Mesothelial cell of epicardium (in vitro differentiated cells): ENCODE data around the gene DRGX. TPM values are rescaled to one million over a fixed set of nuclear protein-coding genes. Genes with fewer than 3 reads are reported as not detected.

ENCODE experiments used
- DNase-seq, 2 experiments: peaks; one replicate each; pipeline ENCODE4 v3.0.0; 2021; ENCODE audit warnings: low spot score in 2 of 2; ENCODE audit not compliant: unreplicated experiment in 2 of 2
- H3K27ac Mint-ChIP-seq: 2 replicates; pipeline ENCODE4 v1.8.0; 2021; ENCODE audit warnings: mixed read lengths
- H3K27me3 Mint-ChIP-seq: 2 replicates; pipeline ENCODE4 v1.8.0; 2021; ENCODE audit warnings: low read depth, mixed read lengths
- H3K36me3 Mint-ChIP-seq: 2 replicates; pipeline ENCODE4 v1.8.0; 2021; ENCODE audit warnings: mixed read lengths
- H3K4me1 Mint-ChIP-seq: 2 replicates; pipeline ENCODE4 v1.8.0; 2021; ENCODE audit warnings: mixed read lengths
- H3K4me3 Mint-ChIP-seq: 2 replicates; pipeline ENCODE4 v1.8.0; 2021; ENCODE audit warnings: mild to moderate bottlenecking, moderate library complexity, mixed read lengths
- H3K9me3 Mint-ChIP-seq: 2 replicates; pipeline ENCODE4 v1.8.0; 2021; ENCODE audit warnings: mixed read lengths
- total RNA-seq: library from RNA; stranded (reverse); gene quantifications from 3 replicates; pipeline ENCODE4 v1.2.1, GENCODE V29; 2021
- TF ChIP-seq, protein P1 (sequence below): fragments of 200-600 bp; sonication (generic); IDR thresholded peaks from one replicate; pipeline ENCODE4 v1.5.0; 2021; ENCODE audit warnings: antibody characterized with exemption; ENCODE audit not compliant: unreplicated experiment

The DRGX gene
- total RNA-seq, 1 donor from 2014 or later: not detected

DNA sequence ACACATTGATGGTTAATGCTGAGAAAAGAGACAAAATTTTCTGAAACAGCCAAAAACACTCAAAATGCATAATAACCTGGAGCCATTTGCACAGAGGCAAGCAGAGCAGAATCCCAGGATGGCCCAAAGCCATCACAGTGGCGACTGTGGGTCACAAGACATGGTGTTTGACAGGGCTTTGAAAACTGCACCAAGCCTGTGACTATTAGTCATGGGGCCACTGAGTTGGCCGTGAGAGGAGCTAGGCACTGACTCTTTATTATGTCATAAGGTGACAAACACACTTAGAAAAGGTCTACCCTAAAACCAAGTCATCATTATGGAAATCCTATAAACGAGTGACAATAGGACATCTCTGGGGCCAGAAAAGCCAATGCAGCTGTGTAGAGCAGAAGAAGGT, 23.9 kb downstream of the DRGX start:
- Mint-ChIP-seq H3K36me3 (no peaks in the 10 kb centered on the region), H3K4me1 (no peaks in the 10 kb centered on the region), H3K27me3 (peaks cover 60% of the 10 kb centered on the region), H3K4me3 (no peak overlapping the region), H3K27ac (no peak overlapping the region), H3K9me3 (no peaks in the 10 kb centered on the region)
- TF ChIP-seq, protein P1, sequence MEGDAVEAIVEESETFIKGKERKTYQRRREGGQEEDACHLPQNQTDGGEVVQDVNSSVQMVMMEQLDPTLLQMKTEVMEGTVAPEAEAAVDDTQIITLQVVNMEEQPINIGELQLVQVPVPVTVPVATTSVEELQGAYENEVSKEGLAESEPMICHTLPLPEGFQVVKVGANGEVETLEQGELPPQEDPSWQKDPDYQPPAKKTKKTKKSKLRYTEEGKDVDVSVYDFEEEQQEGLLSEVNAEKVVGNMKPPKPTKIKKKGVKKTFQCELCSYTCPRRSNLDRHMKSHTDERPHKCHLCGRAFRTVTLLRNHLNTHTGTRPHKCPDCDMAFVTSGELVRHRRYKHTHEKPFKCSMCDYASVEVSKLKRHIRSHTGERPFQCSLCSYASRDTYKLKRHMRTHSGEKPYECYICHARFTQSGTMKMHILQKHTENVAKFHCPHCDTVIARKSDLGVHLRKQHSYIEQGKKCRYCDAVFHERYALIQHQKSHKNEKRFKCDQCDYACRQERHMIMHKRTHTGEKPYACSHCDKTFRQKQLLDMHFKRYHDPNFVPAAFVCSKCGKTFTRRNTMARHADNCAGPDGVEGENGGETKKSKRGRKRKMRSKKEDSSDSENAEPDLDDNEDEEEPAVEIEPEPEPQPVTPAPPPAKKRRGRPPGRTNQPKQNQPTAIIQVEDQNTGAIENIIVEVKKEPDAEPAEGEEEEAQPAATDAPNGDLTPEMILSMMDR: no peak
- no peak for DNase-seq

DNA sequence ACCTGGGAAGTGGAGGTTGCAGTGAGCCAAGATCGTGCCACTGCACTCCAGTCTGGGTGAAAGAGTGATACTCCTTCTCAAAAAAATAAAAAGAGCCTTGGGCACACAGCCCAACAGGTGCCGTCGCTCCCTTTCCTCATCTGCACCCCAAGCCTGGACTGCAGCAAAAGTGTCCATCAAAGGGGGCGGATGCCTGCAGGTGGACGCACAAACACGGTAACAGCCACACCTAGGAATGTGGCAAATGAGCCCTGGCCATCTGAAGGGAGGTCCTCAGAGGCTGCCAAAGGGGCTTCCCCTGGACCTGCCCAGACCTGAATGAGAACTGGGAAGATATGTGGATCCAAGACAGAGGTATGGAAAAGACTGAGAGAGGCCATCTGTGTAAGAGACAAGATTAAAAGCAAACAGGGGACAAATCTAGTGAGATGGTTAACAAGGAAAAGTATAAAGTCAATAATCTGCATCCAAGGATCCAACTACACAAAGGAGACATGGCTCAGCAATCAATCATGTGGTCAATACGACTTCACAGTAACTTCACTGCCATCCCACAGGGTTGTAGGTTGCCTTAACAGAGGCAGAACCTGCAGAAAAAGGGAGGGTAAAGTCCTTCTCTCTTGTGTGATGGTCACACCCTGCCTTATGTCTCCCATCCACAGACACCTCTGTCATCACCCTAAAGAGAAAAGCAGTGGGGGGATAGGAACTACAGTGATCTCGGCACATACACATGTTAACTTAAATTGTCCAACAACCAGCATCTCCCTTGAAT, 25.4 kb downstream of the DRGX start:
- TF ChIP-seq, protein P1: no peak
- H3K9me3 Mint-ChIP-seq: no peaks in the 10 kb centered on the region
- no peak for DNase-seq
- H3K27me3 Mint-ChIP-seq: peaks cover 48% of the 10 kb centered on the region
- no peaks in the 10 kb centered on the region for H3K36me3 Mint-ChIP-seq
- no peaks in the 10 kb centered on the region for H3K4me1 Mint-ChIP-seq
- H3K27ac Mint-ChIP-seq: no peak overlapping the region
- H3K4me3 Mint-ChIP-seq: no peak overlapping the region

DNA sequence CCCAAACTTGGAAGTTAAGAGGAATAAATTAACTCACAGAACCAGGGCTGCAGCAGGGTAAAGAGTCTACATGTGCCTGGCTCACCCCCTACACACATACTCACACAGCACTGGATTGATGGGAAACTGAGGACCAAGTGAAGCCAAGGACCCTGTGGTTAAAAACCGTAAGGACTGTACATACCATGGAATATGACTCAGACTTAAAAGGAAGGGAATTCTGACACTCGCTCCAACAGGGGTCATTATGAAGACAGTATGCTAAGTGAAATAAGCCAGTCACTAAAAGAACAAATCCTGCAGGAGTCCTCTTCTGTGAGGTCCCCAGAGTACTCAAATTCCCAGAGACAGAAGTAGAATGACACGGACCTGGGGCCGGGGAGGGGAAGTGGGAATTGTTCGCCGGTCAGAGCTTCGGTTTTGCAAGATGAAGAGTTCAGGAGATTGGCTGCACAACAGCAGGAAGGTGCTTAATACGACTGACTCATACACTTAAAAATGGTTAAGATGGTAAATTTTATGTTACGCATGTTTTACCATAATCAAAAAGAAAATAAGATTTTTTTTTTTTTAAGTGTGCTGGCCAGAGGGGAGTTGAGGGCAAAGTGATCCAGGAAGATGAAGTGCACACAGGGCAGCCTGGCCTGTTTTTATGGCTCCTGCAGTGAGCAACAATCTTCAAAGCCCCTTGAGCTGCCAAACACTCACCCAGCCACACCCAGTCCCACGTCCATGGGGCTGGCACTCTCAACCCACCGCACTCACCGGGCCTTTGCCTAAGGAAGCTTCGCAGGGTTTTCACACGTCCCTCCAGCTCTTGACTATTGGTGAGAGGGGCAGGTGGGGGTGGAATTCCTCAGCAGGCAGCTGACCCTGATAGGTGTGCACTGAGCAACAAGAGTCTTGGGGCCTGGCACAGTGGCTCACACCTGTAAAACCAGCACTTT, 26.4 kb downstream of the DRGX start:
- Mint-ChIP-seq H3K27ac (no peak overlapping the region), H3K9me3 (no peaks in the 10 kb centered on the region), H3K36me3 (no peaks in the 10 kb centered on the region), H3K27me3 (peaks cover 46% of the 10 kb centered on the region), H3K4me3 (no peak overlapping the region), H3K4me1 (no peaks in the 10 kb centered on the region)
- TF ChIP-seq, protein P1: no peak
- DNase-seq: no peak

DNA sequence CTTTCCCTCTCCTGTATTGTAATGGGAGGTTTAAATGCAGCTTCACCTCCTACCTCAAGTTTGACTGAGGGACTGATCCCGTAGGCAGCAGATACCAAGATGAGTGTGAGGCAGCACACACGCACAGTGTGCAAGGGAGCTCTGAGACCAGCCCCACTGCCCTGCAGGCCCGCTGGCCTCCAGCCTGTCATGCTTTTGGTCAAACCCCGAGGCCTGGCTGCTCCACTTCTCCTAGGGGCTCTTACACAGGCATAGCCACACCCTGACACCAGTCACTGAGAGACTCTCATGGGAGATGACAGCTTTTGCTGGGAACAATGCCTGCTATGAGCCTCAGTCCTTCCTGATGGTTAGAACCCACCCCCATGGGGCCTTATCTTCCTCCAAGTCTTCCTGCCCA, 27.6 kb downstream of the DRGX start:
- Mint-ChIP-seq H3K27me3 (peaks cover 45% of the 10 kb centered on the region), H3K36me3 (no peaks in the 10 kb centered on the region), H3K27ac (no peak overlapping the region), H3K4me3 (no peak overlapping the region), H3K4me1 (no peaks in the 10 kb centered on the region), H3K9me3 (no peaks in the 10 kb centered on the region)
- DNase-seq: no peak
- TF ChIP-seq, protein P1: no peak

DNA sequence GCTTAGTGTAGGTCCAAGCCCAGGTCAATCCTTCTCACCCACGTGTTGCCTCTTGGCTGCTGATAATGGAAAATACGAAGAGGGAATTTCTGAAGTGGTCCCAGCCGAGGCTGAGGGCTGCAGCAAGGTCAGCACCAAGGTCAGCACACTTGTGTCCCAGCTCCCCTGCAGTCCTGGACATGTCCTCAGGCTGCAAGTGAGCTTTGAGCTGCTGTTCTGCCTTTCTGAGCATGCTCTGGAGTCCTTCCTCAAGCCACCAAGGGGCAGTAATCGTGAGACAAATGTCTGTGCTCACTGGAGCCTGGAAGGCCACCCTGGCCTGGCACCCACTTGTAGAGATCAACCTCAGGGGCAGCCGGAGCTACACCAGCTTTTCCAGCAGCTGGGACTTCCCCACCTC, 28.3 kb downstream of the DRGX start:
- H3K9me3 Mint-ChIP-seq: no peaks in the 10 kb centered on the region
- no peaks in the 10 kb centered on the region for H3K36me3 Mint-ChIP-seq
- TF ChIP-seq, protein P1: no peak
- peaks cover 45% of the 10 kb centered on the region for H3K27me3 Mint-ChIP-seq
- no peaks in the 10 kb centered on the region for H3K4me1 Mint-ChIP-seq
- no peak overlapping the region for H3K27ac Mint-ChIP-seq
- H3K4me3 Mint-ChIP-seq: no peak overlapping the region
- no peak for DNase-seq
